Measurements from ENCODE around the gene CNGA4.
"Not testable (repeated sequence)": the region's sequence is repeated elsewhere in the genome, so short reads cannot be mapped to it uniquely, and the experiment has no call there.

DNA sequence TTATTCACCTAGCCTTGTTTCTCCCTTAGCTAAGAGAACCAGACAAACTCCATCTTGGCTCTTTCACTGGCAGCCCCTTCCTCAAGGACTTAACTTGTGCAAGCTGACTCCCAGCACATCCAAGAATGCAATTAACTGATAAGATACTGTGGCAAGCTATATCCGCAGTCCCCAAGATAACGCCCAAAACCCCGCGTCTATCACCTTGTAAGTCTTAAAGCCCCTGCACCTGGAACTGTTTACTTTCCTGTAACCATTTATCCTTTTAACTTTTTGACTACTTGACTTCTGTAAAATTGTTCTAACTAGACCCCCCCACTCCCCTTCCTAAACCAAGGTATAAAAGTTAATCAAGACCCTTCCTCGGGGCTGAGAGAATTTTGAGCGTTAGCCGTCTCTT lies 41.9 kb downstream of the CNGA4 start:
- TF ChIP-seq RAD21 (IDR thresholded peaks at IDR 0.05; ENCODE audit: low read depth); POLR2A (IDR thresholded peaks at IDR 0.05; ENCODE audit: borderline replicate concordance, extremely low read depth, insufficient read depth, insufficient read length); EZH2phosphoT487 (IDR thresholded peaks at IDR 0.05; ENCODE audit: borderline replicate concordance); CEBPB (IDR thresholded peaks at IDR 0.05; ENCODE audit: low read depth); ELF1 (IDR thresholded peaks at IDR 0.05; ENCODE audit: borderline replicate concordance, low read depth): not testable (repeated sequence)
- TF ChIP-seq, protein P1, sequence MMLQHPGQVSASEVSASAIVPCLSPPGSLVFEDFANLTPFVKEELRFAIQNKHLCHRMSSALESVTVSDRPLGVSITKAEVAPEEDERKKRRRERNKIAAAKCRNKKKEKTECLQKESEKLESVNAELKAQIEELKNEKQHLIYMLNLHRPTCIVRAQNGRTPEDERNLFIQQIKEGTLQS (IDR thresholded peaks at IDR 0.05), result not testable (repeated sequence)
- TF ChIP-seq, protein P2, sequence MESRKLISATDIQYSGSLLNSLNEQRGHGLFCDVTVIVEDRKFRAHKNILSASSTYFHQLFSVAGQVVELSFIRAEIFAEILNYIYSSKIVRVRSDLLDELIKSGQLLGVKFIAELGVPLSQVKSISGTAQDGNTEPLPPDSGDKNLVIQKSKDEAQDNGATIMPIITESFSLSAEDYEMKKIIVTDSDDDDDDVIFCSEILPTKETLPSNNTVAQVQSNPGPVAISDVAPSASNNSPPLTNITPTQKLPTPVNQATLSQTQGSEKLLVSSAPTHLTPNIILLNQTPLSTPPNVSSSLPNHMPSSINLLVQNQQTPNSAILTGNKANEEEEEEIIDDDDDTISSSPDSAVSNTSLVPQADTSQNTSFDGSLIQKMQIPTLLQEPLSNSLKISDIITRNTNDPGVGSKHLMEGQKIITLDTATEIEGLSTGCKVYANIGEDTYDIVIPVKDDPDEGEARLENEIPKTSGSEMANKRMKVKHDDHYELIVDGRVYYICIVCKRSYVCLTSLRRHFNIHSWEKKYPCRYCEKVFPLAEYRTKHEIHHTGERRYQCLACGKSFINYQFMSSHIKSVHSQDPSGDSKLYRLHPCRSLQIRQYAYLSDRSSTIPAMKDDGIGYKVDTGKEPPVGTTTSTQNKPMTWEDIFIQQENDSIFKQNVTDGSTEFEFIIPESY (IDR thresholded peaks at IDR 0.05; ENCODE audit: extremely low read depth, insufficient replicate concordance, low read length), result not testable (repeated sequence)
- TF ChIP-seq, protein P3, sequence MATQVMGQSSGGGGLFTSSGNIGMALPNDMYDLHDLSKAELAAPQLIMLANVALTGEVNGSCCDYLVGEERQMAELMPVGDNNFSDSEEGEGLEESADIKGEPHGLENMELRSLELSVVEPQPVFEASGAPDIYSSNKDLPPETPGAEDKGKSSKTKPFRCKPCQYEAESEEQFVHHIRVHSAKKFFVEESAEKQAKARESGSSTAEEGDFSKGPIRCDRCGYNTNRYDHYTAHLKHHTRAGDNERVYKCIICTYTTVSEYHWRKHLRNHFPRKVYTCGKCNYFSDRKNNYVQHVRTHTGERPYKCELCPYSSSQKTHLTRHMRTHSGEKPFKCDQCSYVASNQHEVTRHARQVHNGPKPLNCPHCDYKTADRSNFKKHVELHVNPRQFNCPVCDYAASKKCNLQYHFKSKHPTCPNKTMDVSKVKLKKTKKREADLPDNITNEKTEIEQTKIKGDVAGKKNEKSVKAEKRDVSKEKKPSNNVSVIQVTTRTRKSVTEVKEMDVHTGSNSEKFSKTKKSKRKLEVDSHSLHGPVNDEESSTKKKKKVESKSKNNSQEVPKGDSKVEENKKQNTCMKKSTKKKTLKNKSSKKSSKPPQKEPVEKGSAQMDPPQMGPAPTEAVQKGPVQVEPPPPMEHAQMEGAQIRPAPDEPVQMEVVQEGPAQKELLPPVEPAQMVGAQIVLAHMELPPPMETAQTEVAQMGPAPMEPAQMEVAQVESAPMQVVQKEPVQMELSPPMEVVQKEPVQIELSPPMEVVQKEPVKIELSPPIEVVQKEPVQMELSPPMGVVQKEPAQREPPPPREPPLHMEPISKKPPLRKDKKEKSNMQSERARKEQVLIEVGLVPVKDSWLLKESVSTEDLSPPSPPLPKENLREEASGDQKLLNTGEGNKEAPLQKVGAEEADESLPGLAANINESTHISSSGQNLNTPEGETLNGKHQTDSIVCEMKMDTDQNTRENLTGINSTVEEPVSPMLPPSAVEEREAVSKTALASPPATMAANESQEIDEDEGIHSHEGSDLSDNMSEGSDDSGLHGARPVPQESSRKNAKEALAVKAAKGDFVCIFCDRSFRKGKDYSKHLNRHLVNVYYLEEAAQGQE (IDR thresholded peaks at IDR 0.05; ENCODE audit: low read depth), result not testable (repeated sequence)
- TF ChIP-seq, protein P4, sequence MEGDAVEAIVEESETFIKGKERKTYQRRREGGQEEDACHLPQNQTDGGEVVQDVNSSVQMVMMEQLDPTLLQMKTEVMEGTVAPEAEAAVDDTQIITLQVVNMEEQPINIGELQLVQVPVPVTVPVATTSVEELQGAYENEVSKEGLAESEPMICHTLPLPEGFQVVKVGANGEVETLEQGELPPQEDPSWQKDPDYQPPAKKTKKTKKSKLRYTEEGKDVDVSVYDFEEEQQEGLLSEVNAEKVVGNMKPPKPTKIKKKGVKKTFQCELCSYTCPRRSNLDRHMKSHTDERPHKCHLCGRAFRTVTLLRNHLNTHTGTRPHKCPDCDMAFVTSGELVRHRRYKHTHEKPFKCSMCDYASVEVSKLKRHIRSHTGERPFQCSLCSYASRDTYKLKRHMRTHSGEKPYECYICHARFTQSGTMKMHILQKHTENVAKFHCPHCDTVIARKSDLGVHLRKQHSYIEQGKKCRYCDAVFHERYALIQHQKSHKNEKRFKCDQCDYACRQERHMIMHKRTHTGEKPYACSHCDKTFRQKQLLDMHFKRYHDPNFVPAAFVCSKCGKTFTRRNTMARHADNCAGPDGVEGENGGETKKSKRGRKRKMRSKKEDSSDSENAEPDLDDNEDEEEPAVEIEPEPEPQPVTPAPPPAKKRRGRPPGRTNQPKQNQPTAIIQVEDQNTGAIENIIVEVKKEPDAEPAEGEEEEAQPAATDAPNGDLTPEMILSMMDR (IDR thresholded peaks at IDR 0.05 in 2 of 3, conservative IDR thresholded peaks at IDR 0.05 in 1 of 3; ENCODE audit: borderline replicate concordance in 1 of 3, insufficient read depth in 1 of 3, low read depth in 2 of 3, low read length in 2 of 3), result not testable (repeated sequence)

Measured in HCT116 (cell line).